GM10847 (cell line): ENCODE data around the gene LHX1.

Source experiments
- POLR2A ChIP-seq: IDR thresholded peaks from 2 replicates; pipeline ENCODE4 v1.6.1; 2011; ENCODE audit not compliant: insufficient read length; ENCODE audit errors: extremely low read depth

Gene LHX1

GRCh38 chr17:36918211-36918691 is 19.0 kb upstream of the LHX1 start:
- TF ChIP-seq POLR2A: no peak

GRCh38 chr17:36919407-36919968 is 17.8 kb upstream of the LHX1 start:
- no peak for TF ChIP-seq POLR2A

DNA sequence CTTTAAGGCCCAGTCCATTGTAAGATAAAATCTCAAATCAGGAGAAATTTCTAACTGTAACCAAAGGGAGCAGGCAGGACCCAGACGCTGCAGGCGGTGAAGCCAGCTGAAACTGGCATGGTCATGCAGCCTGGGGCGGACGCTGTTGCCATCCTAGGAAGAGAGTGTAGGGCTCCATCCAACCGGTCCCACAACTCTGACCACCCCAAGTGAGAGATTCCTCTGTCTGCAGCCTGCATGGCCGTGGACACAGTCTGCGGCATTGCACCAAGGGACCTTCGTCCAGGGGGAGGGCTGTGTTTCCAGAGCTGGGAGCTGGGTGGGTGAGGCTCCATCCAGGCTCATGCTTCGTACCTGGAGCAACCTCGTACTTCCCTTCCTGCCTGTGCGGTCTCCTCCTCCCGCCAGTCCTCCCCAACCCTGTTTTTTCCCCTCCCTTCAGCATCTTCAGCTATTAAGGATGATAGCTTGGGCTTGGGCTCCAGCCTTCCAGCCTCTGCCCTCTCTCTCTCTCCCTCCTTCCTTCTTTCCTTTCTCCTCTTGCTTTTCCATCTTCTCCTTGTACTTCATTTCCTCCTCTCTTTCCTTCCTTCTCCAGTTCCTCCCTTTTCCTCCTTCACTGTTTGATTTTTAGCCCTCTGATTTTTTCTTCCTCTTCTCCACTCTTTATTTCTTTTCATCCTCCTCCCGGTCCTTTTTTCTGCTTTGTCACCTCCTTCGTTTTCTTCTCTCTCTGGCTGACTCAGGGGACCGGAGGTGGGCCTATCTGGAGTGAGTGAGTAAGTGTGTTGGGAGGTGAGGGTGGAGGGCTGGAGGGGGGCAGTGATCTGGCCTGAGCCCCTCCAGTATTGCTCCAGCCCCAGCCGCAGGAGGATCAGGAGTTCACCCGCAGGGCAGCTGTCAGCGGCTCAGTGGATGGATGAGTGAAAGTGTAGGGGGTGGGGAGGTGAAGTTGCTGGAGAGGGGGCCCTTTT is 17.0 kb upstream of the LHX1 start:
- no peak for TF ChIP-seq POLR2A

DNA sequence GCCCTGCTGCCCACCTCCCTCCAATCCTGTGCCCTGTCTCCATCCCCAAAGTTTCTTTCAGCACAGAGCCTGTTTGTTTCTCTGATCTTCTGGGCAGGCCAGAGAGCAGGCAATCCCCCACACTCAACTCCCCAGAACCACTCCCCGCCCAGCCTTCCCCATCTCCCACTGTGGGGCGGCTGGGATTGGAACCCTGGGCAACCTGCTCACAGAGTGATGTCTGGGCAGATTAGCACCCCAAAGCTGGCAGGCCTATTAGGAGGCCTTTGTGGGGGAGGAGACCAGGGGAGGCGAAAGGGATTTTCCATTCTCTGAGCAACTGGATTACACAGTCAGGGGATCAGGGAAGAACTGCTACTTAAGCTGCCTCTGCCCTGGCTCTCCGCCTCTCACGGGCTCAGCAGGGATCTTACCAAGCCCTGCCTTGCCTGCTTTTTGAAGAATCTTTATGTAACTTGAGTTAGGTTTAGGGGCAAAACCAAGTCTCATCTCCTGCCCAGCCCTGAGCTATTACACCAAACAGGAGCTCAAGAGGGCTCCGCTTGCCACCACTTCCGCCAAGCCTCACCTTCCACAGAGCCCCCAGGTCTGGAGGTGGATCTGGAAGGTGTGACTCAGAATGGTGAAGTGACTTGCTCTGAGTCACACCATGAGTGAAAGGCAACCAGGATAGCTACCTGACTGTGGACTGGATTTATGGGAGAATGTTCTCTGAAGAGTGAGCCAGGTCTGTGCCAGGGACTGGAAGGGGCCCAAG is 16.0 kb upstream of the LHX1 start:
- TF ChIP-seq POLR2A: no peak

DNA sequence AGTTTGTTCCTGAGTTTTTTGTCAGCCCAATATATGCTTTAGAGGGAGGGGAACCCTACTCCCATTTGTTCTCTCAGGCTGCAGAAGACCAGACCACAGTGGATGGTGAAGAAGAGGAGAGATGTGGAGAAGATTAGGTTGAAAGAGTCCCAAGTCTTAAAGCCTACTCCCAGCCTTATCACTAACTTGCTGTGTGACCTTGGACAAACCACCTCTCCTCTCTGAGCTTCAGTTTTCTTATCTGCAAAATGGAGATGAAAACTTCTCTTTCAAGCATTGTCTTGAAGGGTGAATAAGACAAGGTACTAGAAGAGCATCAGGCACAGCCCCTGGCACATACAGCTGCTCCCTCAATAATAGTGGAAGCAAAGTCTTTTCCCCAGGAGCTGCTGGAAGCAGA is 15.1 kb upstream of the LHX1 start:
- no peak for TF ChIP-seq POLR2A

- TF ChIP-seq POLR2A: no peak
These were observed 13.5 kb upstream of the LHX1 start for GRCh38 chr17:36923814-36924221.

GRCh38 chr17:36926226-36926625 is 11.0 kb upstream of the LHX1 start:
- TF ChIP-seq POLR2A: no peak

- no peak for TF ChIP-seq POLR2A
These were observed 10.6 kb upstream of the LHX1 start for GRCh38 chr17:36926701-36927100.

DNA sequence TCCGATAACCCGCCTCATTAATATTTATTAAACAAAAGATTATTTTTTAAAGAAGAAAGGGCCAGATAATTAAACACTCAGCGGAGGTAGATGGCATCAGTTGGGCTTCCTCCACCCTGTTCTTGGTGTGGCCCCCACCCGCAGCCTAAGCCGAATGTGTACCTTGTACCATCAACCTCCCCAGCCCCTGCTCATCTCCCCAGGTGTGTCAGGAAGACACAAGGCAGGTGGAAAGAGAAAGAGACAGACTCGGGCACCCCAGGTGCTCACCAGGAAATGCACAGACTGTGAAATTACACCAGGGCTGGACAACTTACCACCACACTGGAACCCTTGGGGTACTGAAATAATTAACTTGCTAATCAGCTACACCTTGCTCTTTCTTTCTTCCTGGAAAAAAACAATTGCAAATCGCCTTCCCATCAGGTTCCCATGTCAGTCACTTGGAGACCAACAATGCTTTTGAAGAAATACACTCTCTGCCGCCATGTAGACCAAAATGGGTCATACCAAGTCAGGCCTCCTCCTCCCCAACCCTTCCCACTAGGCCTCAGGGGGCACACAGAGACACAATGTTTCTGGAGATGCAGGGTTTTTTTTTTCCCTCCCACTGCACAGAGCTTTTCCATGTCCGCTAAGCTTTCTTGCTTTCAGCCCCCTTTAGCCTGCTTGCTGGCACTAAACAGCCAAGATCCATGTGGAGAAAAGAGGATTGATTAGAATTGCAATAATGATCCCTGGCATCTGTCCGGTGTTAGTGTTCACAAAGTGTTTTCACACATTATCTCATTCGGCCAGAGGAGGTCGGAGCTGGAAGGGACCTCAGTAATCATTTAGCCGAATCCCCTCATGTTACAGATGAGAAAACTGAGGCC is 8.6 kb upstream of the LHX1 start:
- no peak for TF ChIP-seq POLR2A

- no peak for TF ChIP-seq POLR2A
These were observed 7.3 kb upstream of the LHX1 start for GRCh38 chr17:36929851-36930582.

DNA sequence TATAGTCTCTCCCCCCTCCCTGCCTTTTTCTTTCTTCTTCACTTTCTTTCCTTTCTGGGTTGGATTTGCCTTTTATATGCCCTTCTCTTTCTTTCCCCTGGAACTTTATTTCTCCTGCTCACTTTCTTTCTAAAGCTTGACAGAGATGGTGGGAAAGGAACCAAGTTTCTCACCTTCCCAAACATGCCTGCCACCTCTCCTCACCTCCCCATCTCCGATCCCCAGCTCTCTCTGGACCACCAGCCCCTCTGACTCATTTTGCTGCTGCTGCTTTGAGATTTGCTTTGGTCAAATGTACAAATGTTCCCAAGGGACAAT is 6.7 kb upstream of the LHX1 start:
- no peak for TF ChIP-seq POLR2A

DNA sequence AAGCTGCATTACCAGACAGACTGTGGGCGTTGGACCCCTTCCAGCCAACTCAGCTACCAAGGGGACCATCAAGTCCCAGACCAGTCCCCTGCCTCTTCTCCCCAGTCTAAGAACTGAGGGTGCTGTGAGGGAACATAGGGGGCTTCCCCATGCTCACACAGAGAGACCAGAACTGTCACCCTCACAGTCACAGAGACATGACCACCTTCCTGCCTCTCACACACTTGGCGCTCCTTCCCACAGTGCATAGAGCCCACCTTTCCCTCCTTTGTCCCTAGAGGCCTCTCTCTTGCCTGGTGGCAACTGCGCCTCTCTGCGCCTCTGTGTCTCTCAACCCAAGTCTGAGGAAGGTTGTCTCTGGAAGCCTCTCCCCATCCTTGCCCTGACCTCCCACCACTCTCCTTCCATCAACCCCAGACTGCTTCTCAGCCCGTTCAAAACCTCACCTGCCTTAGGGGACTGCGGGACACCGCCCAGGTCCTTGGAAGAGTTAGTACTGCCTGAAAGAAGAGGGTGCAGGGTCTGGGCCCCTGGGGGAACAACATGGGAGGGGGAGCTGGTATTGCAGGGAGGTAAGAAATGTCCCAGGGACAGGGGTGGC is 6.1 kb upstream of the LHX1 start:
- TF ChIP-seq POLR2A: no peak

- no peak for TF ChIP-seq POLR2A
These were observed 5.4 kb upstream of the LHX1 start for GRCh38 chr17:36931697-36932382.
